ENCODE data around the gene SCGB1D2.
"Not testable (repeated sequence)": the region's sequence is repeated elsewhere in the genome, so short reads cannot be mapped to it uniquely, and the experiment has no call there.

Gene SCGB1D2

DNA sequence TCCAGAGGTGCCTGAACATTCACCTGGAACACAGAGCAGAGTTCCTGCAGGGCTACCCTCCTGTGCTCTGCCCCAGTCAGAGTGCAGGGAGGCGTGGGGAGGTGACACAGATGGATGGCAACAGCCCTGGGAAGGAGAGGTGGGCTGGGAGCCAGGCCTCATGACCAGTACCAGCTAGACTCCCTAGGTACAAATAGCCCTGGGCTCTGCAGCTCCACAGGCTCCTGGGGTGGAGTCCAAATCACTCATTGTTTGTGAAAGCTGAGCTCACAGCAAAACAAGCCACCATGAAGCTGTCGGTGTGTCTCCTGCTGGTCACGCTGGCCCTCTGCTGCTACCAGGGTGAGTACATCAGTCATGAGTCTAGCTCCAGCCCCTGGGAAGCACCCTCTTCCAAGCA lies at the start of gene SCGB1D2:
TSS of gene SCGB1D2 (plus strand) at position 219 of the 400 bp plus-strand sequence. CDS start at position 288, 69 bp downstream.
- no peak within 1 kb of the TSS for H3K27ac Mint-ChIP-seq
- H3K4me3 Mint-ChIP-seq: no peak within 1 kb of the TSS
- no peaks in the 10 kb centered on the region for H3K9me3 Mint-ChIP-seq
- H3K36me3 Mint-ChIP-seq (ENCODE audit: low read depth): no peaks in the 10 kb centered on the region
- no peaks in the 10 kb centered on the region for H3K4me1 Mint-ChIP-seq
- H3K27me3 Mint-ChIP-seq (ENCODE audit: low read depth): peaks cover 32% of the 10 kb centered on the region
- TF ChIP-seq CTCF (IDR thresholded peaks at IDR 0.05; ENCODE audit: unreplicated experiment in 3 of 3): no peak

DNA sequence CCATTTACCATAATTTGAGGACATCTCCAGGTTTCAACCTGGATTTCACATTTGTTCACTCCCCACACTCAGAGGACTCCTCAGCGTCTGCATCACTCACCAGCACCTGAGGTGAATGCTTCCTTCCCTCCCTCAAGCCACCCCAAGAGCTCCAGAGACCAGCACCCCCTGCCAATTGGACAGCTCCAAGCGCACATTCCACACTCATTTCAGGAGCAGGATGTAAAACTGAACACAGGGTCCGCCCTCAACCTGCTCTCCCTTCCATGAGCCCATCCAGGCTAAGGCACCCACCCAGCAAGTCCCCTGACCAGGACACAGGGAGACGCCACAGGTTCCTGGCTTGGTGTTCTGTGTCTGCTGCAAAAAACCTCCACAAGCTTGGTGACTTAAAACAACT lies 48.1 kb upstream of the SCGB1D2 start:
- Mint-ChIP-seq H3K36me3 (ENCODE audit: low read depth) (no peaks in the 10 kb centered on the region), H3K27me3 (ENCODE audit: low read depth) (peaks cover 53% of the 10 kb centered on the region), H3K9me3 (no peaks in the 10 kb centered on the region), H3K4me1 (no peaks in the 10 kb centered on the region), H3K4me3 (no peak overlapping the region), H3K27ac (no peak overlapping the region)
- TF ChIP-seq CTCF (IDR thresholded peaks at IDR 0.05; ENCODE audit: unreplicated experiment in 3 of 3): no peak

- H3K27me3 Mint-ChIP-seq (ENCODE audit: low read depth): peaks cover 51% of the 10 kb centered on the region
- H3K4me1 Mint-ChIP-seq; H3K9me3 Mint-ChIP-seq; H3K27ac Mint-ChIP-seq; H3K36me3 Mint-ChIP-seq (ENCODE audit: low read depth); H3K4me3 Mint-ChIP-seq: not testable (repeated sequence)
Observed at GRCh38 chr11:62195010-62195409, 47.0 kb upstream of the SCGB1D2 start.

DNA sequence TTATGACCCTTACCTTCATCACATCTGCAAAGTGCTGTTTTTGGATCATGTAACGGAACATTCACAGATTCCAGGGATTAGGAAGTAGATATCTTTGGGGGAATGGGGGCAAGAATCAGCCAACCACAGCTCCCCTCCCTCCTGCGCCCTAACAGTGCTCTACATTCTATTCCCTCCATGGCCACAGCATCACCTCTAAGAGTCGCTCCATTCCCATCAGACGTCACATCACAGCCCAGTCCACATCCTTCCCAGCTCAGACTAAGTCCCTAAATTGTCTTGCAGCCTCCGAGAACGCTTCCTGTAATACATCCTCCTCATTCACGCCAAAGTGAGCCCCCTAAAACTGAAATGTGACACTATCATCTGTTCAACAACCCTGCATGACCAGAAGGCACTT lies 46.1 kb upstream of the SCGB1D2 start:
- Mint-ChIP-seq H3K27me3 (ENCODE audit: low read depth) (peaks cover 53% of the 10 kb centered on the region), H3K9me3 (no peaks in the 10 kb centered on the region), H3K36me3 (ENCODE audit: low read depth) (no peaks in the 10 kb centered on the region), H3K27ac (no peak overlapping the region), H3K4me3 (no peak overlapping the region), H3K4me1 (no peaks in the 10 kb centered on the region)
- no peak for TF ChIP-seq CTCF (IDR thresholded peaks at IDR 0.05; ENCODE audit: unreplicated experiment in 3 of 3)

DNA sequence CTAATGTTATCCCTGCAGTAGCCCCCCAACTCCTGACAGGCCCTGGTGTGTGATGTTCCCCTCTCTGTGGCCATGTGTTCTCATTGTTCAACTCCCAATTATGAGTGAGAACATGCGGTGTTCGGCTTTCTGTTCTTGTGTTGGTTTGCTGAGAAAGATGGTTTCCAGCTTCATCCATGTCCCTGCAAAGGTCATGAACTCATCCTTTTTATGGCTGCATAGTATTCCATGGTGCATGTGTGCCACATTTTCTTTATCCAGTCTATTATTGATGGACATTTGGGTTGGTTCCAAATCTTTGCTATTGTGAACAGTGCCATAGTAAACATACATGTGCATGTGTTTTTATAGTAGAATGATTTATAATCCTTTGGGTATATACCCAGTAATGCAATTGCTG lies 44.6 kb upstream of the SCGB1D2 start:
- H3K4me1 Mint-ChIP-seq; H3K27ac Mint-ChIP-seq; H3K36me3 Mint-ChIP-seq (ENCODE audit: low read depth); H3K4me3 Mint-ChIP-seq; H3K9me3 Mint-ChIP-seq: not testable (repeated sequence)
- H3K27me3 Mint-ChIP-seq (ENCODE audit: low read depth): peaks cover 40% of the 10 kb centered on the region

DNA sequence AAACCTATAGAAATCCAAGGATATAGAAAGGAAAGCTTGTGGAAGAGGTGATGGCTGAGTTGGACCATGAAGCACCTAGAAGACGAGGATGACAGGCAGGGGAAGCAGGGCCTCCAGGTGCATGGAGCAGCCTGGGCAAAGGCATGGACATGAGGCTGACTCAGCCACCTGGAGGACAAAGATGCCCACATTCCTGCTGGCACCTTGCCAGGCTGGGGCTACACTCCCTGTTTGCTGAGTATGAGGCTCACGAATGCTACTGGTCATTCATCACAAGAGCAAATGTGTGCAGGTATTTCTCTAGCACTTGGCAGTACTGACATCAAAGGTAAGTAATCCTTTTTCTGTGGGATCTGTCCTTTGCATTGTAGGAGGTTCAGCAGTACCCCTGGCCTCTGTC lies 40.7 kb upstream of the SCGB1D2 start:
- TF ChIP-seq CTCF (IDR thresholded peaks at IDR 0.05; ENCODE audit: unreplicated experiment in 3 of 3): no peak
- peaks cover 25% of the 10 kb centered on the region for H3K27me3 Mint-ChIP-seq (ENCODE audit: low read depth)
- H3K27ac Mint-ChIP-seq: no peak overlapping the region
- no peak overlapping the region for H3K4me3 Mint-ChIP-seq
- H3K36me3 Mint-ChIP-seq (ENCODE audit: low read depth): no peaks in the 10 kb centered on the region
- no peaks in the 10 kb centered on the region for H3K4me1 Mint-ChIP-seq
- H3K9me3 Mint-ChIP-seq: no peaks in the 10 kb centered on the region

GRCh38 chr11:62202910-62203309 lies 39.1 kb upstream of the SCGB1D2 start:
- no peaks in the 10 kb centered on the region for H3K36me3 Mint-ChIP-seq (ENCODE audit: low read depth)
- H3K4me1 Mint-ChIP-seq: no peaks in the 10 kb centered on the region
- no peak for TF ChIP-seq CTCF (IDR thresholded peaks at IDR 0.05; ENCODE audit: unreplicated experiment in 3 of 3)
- peaks cover 30% of the 10 kb centered on the region for H3K27me3 Mint-ChIP-seq (ENCODE audit: low read depth)
- H3K9me3 Mint-ChIP-seq: no peaks in the 10 kb centered on the region
- no peak overlapping the region for H3K27ac Mint-ChIP-seq
- no peak overlapping the region for H3K4me3 Mint-ChIP-seq

Measured in nephron (organoid).